Activated T-cell treated with anti-CD3 and anti-CD28 coated beads, Interleukin-2, amount 50 U/mL, for 48 hours (primary cell): ENCODE data around the gene HYAL1.
A peak's percentile ranks its signal among the peaks of the same experiment; 100 is the strongest.

Source experiments
- DNase-seq, 2 experiments: peaks; one replicate each; pipeline ENCODE4 v3.0.0-alpha.2; 2020

Gene HYAL1

GRCh38 chr3:50303013-50303815 lies at the start of gene HYAL1:
HYAL1 (minus strand) TSS chr3:50303574; CDS start chr3:50302956, 618 bp downstream.
- DNase-seq: no peak

- no peak for DNase-seq
These were observed 49.4 kb upstream of the HYAL1 start for GRCh38 chr3:50352781-50353180.

DNA sequence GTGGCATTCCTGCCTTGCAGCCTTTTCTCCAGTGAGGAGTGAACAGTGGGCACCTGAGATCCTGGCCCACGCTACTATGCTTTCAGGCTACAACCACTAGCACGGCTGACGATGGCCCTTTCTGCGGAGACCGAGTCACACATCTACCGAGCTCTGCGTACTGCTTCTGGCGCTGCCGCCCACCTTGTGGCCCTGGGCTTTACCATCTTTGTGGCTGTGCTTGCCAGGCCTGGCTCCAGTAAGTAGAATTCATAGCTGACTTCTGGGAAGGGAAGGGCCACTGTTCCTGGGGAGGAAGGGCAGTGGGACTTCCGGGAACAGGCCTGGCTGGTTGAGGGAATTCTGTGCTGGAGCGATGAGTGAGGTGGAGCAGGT lies 47.9 kb upstream of the HYAL1 start:
- no peak for DNase-seq

- DNase-seq: peak; percentile 100
These were observed 47.4 kb upstream of the HYAL1 start, which contains the start of the genes CYB561D2 and NPRL2 for GRCh38 chr3:50350527-50351322. CYB561D2 (plus strand) TSS chr3:50350862; CDS start chr3:50351434, 572 bp downstream. NPRL2 (minus strand) TSS chr3:50350775; CDS start chr3:50350652, 123 bp downstream.

- no peak for DNase-seq
These were observed 46.8 kb upstream of the HYAL1 start for GRCh38 chr3:50350213-50350526.

DNA sequence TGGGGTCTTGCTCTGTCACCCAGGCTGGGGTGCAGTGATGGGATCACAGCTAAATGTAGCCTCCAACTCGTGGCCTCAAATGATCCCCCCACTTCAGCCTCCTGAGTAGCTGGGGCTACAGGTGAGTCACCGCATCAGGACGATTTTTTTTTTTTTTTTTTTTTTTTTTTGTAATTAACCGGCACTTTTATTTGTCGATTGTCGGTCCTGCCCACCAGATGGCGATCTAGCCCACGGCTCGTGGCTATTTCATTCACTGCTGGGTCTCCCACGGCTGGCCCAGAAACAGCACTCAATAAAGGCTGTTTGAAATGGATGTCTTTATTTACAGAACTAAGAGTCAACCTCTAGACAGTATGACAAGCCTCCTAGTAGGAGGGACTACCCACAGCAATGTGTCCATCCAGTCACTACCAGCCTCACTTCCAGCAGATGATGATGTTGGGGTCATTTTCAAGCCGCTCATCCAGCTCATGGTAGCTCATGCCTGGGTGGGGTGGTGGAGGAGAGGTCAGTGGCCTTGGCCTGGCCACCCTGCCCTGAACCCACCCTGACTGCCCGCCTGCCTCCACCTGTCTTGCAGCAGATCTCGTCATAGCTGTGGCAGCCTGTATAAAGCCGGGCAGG lies 43.9 kb upstream of the HYAL1 start:
- peak; percentile 82 for DNase-seq

DNA sequence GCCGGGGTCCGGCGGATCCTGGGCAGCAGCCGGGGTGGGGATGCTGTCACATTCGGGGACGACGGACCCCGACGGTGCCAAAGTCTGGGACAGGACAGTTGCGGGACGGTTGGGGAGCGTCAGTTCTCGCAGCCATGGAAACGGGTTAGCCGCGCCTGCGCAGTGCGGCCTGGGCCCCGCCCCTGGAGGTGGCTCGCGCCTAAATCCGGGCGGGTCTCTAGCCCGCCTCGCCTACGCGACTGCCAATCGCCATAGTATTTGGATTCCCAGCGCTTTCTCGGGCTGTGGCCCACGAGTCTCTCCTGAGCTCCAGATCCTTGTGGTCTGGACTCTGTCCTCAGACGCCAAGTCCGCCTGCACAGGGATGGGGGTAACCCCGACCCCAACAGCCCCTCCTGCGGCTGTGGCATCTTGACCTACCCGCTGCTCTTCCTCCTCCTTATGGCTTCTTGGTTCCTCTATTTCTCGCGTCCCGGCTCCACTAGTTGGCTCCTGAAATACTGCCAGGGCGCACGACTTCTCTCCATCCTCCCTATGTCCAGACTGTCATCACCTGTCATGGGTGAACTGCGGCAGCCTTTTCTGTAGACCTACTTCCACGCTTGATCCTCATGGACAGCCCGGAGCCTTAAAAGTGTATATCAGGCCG lies 42.3 kb upstream of the HYAL1 start, which contains the start of gene ZMYND10:
TSS of gene ZMYND10 (minus strand) at position 147 of the 649 bp plus-strand sequence. CDS start 153 bp downstream, outside the sequence.
- peak; percentile 85 to 87 for DNase-seq

GRCh38 chr3:50345008-50345407 lies 41.6 kb upstream of the HYAL1 start:
- DNase-seq: no peak

DNA sequence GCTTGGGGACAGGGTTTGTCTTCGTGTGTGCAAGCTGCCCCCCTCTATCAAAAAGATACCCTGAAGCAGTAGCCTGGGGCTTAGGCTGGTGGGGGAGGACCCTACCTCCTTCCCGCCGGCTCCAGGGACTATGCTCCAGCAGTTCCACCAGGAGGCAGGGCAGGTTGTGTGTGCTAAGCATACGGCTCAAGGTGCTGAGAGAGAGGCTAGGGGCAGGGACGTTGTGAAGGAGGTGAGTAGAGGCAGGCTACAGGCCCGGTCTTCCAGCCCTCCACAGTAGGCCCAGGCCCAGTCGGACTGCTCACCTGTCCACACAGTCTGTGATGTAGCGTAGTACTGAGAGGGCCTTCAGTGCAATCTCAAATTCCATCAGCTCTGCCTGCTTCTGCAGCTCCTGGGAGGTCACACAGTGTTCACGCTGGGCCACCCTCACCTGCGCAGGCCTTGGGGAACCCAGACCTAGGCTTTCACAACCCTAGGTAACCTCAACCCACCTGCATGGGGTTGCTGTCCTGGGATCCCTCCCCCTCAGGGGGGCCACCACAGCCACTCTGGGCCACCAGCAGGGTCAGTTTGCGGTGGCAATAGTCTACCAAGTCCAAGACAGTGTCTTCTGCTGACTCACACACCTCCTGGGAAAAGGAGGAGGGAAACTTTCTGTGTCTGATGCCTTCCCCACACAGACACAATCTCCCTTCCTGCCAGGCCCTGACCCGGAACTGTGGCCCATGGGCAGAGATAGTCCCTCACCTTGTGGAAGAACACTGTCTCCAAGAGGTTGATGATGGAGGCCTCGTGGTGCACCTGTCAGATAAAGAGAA lies 39.6 kb upstream of the HYAL1 start:
- DNase-seq: no peak

DNA sequence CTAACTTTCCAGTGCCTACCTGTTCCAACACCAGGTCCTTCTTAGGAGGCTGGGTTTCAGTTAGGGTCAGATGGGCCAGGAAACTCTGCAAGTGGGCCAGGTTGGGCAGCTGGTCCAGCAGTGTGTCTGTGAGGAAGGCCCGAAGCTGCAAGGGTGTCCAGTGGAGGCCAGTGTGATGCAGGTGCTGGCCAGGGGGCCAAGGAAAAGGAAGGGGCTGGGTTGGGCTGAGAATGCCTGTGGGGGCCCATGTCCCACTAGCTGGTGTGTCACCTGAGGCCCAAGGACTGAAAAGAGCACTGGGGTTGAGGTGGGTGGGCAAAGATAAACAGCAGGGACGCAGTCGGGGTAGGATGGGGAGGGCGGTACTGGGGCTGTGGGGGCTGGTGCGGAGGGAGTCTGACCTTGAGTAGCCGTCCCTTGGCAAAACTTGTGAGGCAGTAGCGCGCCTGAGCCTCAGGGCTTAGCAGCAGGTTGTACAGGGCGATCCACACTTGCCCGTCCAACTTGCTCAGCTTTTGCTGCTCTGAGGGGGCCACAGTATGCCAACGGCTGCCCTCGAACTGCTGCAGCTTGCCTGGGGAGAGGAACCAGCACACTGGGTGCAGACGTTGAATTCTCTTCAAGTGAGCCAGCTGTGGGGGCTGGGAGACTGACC lies 38.7 kb upstream of the HYAL1 start:
- no peak for DNase-seq

DNA sequence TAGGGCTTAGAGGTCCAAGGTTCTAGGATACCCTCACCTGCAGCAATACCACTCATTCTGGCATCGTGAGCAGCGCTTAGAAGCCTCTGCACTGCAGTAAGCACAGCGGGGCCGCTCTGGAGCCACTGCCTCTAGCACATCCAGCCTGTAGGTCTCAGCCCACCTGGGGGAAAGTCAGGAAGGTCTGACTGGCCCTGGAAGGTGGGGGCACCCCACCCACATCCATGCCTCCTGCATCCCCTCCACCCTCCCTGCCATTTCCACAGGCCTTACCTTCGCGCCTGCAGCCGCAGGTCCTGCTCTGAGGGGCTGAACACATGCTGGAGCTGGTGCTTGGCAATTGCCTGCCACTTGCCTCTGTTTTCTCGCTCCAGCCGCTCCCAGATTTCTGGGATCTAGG lies 38.2 kb upstream of the HYAL1 start:
- no peak for DNase-seq

- peak; percentile 81 to 85 for DNase-seq
These were observed 37.3 kb upstream of the HYAL1 start, which contains the start of gene RASSF1 for GRCh38 chr3:50340448-50341329. RASSF1 (minus strand) TSS chr3:50340836; CDS start chr3:50340805, 31 bp downstream.

- no peak for DNase-seq
These were observed 36.7 kb upstream of the HYAL1 start for GRCh38 chr3:50340147-50340447.

DNA sequence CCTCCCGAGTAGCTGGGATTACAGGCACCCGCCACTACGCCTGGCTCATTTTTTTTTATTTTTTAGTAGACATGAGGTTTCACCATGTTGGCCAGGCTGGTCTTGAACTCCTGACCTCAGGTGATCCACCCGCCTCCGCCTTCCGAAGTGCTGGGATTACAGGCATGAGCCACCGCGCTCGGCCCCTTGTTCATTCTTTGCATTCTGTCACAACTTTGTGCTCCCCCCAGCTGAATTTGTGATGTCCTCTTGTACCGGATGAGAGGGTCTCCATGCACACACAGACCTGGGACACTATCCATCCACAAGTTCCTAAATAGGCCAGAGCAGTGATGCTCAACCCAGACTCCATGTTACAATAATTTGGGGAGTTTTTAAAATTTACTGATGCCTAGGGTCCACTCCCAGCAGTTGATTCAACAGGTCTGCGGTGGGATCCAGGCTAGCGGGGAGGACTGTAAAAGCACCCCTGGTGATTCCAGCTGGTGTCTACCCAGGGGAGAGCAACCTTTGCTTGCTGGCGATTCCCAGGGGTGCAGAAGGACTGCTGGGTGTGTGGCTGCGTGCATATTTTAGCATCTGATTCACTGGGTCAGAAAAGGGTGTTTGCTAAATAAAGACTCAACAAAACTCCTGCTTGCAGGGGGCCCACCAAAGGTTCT lies 36.2 kb upstream of the HYAL1 start:
- DNase-seq: no peak

- DNase-seq: no peak
These were observed 35.6 kb upstream of the HYAL1 start for GRCh38 chr3:50338965-50339364.

- peak; percentile 98 for DNase-seq
These were observed 33.9 kb upstream of the HYAL1 start for GRCh38 chr3:50337175-50337861.

- no peak for DNase-seq
These were observed 33.2 kb upstream of the HYAL1 start for GRCh38 chr3:50336452-50337174.

GRCh38 chr3:50334339-50335075 lies 31.1 kb upstream of the HYAL1 start:
- no peak for DNase-seq
